Measurements from ENCODE around the gene MCM3AP. TPM values are rescaled to one million over a fixed set of nuclear protein-coding genes. Genes with fewer than 3 reads are reported as not detected.

The MCM3AP gene
- total RNA-seq, 1 donor from 2014 or later: 138 TPM

Other genes with a start within 250 kb of the MCM3AP start
- 2.2 TPM in 2 replicates for gene COL6A2, start 187.5 kb downstream of the MCM3AP start, total RNA-seq
- 0.14 and 0.23 TPM in 2 replicates for gene FTCD, start 130.0 kb downstream of the MCM3AP start, total RNA-seq
- 13.9 and 14.7 TPM in 2 replicates for gene SPATC1L, start 101.2 kb downstream of the MCM3AP start, total RNA-seq
- 28.5 and 30.5 TPM in 2 replicates for gene LSS, start 56.8 kb downstream of the MCM3AP start, total RNA-seq
- gene YBEY, start 731 bp upstream of the MCM3AP start, total RNA-seq: 14.4 and 15.3 TPM in 2 replicates
- gene C21orf58, start 38.3 kb upstream of the MCM3AP start, total RNA-seq: 32.2 and 32.8 TPM in 2 replicates
- 55.8 and 58.8 TPM in 2 replicates for gene PCNT, start 38.5 kb upstream of the MCM3AP start, total RNA-seq
- gene DIP2A, start 173.3 kb upstream of the MCM3AP start, total RNA-seq: 36.1 and 37.5 TPM in 2 replicates

Data from activated T-helper 2 cell treated with anti-CD3 and anti-CD28 coated beads, Interferon-gamma antibody, Interleukin-2, Interleukin-4, amounts not matched to agents 10 μg/mL and 5 μg/mL and 100 μg/mL, durations not matched to agents 14 hours and 24 hours and 36 hours (primary cell).